ENCODE results near the gene HDAC8. TPM values are rescaled to one million over a fixed set of nuclear protein-coding genes. Genes with fewer than 3 reads are reported as not detected.

HDAC8 gene
- total RNA-seq, 1 experiment from 2014 or later, result 33.5 TPM

DNA sequence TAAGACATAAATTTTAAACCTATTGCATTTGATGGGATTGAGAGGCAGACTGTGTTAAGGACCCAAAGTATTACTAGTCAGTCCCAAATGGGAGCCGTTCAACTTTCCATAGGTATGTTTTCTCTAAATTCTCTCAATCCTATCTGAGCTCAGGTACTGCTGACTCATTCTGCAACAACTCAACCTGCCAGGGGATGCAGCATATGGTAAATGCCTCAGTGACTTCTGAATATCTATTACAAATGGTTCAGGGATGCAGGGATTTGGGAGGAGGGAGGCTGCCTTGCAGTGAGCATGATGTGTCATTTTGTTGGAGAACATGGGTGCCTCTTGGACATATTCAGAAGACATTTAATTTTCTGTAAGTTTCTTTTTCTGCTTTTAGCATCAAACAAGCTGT is 97.3 kb downstream of the HDAC8 start:
- BruUV-seq (replicated peaks), result no TSS peak
- ChIA-PET CTCF (no interaction called here), POLR2A (no interaction called here)
- no peak overlapping the region for H3K4me3 ChIP-seq (ENCODE audit: low read depth in 2 of 2, low read length in 2 of 2)
- no peaks in the 10 kb centered on the region for H3K9me3 ChIP-seq (ENCODE audit: control insufficient read depth, insufficient read depth, low read depth, low read length)
- H3K27ac ChIP-seq (ENCODE audit: low read length), result no peak overlapping the region
- DNase-seq (ENCODE audit: low read depth, low spot score) (no peak), ATAC-seq (no peak)
- TF ChIP-seq POLR2AphosphoS5 (IDR thresholded peaks at IDR 0.05; ENCODE audit: low read depth, low read length) (no peak), TCF7L2 (IDR thresholded peaks at IDR 0.05; ENCODE audit: low read depth, low read length) (no peak), SIN3A (IDR thresholded peaks at IDR 0.05; ENCODE audit: borderline replicate concordance, insufficient read depth, low read depth, low read length) (no peak)
- TF ChIP-seq, protein P1, sequence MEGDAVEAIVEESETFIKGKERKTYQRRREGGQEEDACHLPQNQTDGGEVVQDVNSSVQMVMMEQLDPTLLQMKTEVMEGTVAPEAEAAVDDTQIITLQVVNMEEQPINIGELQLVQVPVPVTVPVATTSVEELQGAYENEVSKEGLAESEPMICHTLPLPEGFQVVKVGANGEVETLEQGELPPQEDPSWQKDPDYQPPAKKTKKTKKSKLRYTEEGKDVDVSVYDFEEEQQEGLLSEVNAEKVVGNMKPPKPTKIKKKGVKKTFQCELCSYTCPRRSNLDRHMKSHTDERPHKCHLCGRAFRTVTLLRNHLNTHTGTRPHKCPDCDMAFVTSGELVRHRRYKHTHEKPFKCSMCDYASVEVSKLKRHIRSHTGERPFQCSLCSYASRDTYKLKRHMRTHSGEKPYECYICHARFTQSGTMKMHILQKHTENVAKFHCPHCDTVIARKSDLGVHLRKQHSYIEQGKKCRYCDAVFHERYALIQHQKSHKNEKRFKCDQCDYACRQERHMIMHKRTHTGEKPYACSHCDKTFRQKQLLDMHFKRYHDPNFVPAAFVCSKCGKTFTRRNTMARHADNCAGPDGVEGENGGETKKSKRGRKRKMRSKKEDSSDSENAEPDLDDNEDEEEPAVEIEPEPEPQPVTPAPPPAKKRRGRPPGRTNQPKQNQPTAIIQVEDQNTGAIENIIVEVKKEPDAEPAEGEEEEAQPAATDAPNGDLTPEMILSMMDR (IDR thresholded peaks at IDR 0.05), result no peak
- TF ChIP-seq, protein P2, sequence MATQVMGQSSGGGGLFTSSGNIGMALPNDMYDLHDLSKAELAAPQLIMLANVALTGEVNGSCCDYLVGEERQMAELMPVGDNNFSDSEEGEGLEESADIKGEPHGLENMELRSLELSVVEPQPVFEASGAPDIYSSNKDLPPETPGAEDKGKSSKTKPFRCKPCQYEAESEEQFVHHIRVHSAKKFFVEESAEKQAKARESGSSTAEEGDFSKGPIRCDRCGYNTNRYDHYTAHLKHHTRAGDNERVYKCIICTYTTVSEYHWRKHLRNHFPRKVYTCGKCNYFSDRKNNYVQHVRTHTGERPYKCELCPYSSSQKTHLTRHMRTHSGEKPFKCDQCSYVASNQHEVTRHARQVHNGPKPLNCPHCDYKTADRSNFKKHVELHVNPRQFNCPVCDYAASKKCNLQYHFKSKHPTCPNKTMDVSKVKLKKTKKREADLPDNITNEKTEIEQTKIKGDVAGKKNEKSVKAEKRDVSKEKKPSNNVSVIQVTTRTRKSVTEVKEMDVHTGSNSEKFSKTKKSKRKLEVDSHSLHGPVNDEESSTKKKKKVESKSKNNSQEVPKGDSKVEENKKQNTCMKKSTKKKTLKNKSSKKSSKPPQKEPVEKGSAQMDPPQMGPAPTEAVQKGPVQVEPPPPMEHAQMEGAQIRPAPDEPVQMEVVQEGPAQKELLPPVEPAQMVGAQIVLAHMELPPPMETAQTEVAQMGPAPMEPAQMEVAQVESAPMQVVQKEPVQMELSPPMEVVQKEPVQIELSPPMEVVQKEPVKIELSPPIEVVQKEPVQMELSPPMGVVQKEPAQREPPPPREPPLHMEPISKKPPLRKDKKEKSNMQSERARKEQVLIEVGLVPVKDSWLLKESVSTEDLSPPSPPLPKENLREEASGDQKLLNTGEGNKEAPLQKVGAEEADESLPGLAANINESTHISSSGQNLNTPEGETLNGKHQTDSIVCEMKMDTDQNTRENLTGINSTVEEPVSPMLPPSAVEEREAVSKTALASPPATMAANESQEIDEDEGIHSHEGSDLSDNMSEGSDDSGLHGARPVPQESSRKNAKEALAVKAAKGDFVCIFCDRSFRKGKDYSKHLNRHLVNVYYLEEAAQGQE (IDR thresholded peaks at IDR 0.05; ENCODE audit: insufficient read depth in 1 of 2, low read depth in 2 of 2, low read length in 1 of 2), result no peak
- intact Hi-C loops (cut with micrococcal nuclease; ENCODE audit: unreplicated experiment) (no loop called here), in situ Hi-C loops (cut with HindIII; ENCODE audit: low pct_unique_long_range_greater_than_20kb, low sequenced_read_pairs) (no loop called here)
- H3K4me1 ChIP-seq (ENCODE audit: control insufficient read depth, insufficient read depth, low read length), result no peaks in the 10 kb centered on the region
- no peaks in the 10 kb centered on the region for H3K27me3 ChIP-seq (ENCODE audit: control insufficient read depth, insufficient read depth, low read length)
- no peaks in the 10 kb centered on the region for H3K36me3 ChIP-seq (ENCODE audit: control insufficient read depth, insufficient read depth, low read length)

DNA sequence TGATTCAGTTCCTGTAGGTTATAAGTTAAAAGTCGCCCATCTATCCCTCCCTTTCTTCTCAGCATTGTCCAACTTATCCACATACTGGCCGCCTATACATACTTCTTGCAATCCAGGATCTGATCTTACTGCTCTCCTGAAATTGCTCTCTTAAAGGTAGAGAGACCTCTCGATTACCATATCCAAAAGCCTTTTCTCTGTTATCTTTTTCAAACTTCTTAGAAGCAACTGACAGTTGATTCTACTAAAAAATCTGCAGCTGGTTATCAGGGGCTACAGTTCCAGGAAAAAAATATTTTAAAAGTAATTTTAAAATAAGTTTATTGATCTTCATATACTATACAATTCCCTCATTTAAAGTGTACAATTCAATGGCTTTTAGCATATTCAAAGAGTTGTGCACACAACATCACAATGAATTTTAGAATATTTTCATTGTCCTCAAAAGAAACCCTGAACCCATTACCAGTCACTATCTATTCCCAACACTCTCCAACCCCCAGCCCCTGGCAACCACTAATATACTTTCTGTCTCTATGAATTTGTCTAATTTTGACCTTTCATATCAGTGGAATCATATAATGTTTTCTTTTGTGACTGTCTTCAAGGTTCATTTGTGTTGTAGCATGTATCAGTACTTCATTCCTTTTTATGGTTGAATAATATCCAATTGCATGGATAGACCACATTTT is 102.0 kb downstream of the HDAC8 start:
- H3K27me3 ChIP-seq (ENCODE audit: control insufficient read depth, insufficient read depth, low read length), result no peaks in the 10 kb centered on the region
- H3K4me1 ChIP-seq (ENCODE audit: control insufficient read depth, insufficient read depth, low read length), result no peaks in the 10 kb centered on the region
- in situ Hi-C loops (cut with HindIII; ENCODE audit: low pct_unique_long_range_greater_than_20kb, low sequenced_read_pairs), result no loop called here
- H3K27ac ChIP-seq (ENCODE audit: low read length), result no peak overlapping the region
- H3K4me3 ChIP-seq (ENCODE audit: low read depth in 2 of 2, low read length in 2 of 2), result no peak overlapping the region
- DNase-seq (ENCODE audit: low read depth, low spot score) (no peak), ATAC-seq (no peak)
- TF ChIP-seq, protein P2 (IDR thresholded peaks at IDR 0.05; ENCODE audit: insufficient read depth in 1 of 2, low read depth in 2 of 2, low read length in 1 of 2), result no peak
- TF ChIP-seq, protein P1 (IDR thresholded peaks at IDR 0.05), result no peak
- no peak for TF ChIP-seq POLR2AphosphoS5 (IDR thresholded peaks at IDR 0.05; ENCODE audit: low read depth, low read length)
- TF ChIP-seq TCF7L2 (IDR thresholded peaks at IDR 0.05; ENCODE audit: low read depth, low read length), result no peak
- TF ChIP-seq SIN3A (IDR thresholded peaks at IDR 0.05; ENCODE audit: borderline replicate concordance, insufficient read depth, low read depth, low read length), result no peak
- H3K36me3 ChIP-seq (ENCODE audit: control insufficient read depth, insufficient read depth, low read length), result no peaks in the 10 kb centered on the region
- BruUV-seq (replicated peaks), result no TSS peak
- ChIA-PET CTCF (no interaction called here), POLR2A (no interaction called here)
- intact Hi-C loops (cut with micrococcal nuclease; ENCODE audit: unreplicated experiment), result no loop called here
- no peaks in the 10 kb centered on the region for H3K9me3 ChIP-seq (ENCODE audit: control insufficient read depth, insufficient read depth, low read depth, low read length)
